Psoas muscle (tissue), 8 donors: ENCODE data around the gene RIMS1. TPM values are rescaled to one million over a fixed set of nuclear protein-coding genes. Genes with fewer than 3 reads are reported as not detected.

Experiments used
- ATAC-seq, 4 donors: fragments of 200-7000 bp; cut with Tn5 transposase; one replicate each; pipeline ENCODE4 v1.9.1; 2020; ENCODE audit warnings: moderate library complexity in 3 of 4, mild to moderate bottlenecking in 2 of 4
- DNase-seq, 2 donors: peaks; one replicate each; pipeline ENCODE4 v3.0.0-alpha.2; 2020
- H3K27ac ChIP-seq: fragments of 200-600 bp; one replicate; pipeline ENCODE4 v1.8.0; 2022
- H3K27me3 ChIP-seq, 3 donors: fragments of 200-600 bp in 1 of 3; one replicate each; pipeline versions ENCODE4 v1.6.1 to v1.8.0; 2013 to 2022; ENCODE audit warnings: low read length in 2 of 3, mild to moderate bottlenecking in 2 of 3, moderate library complexity in 1 of 3; ENCODE audit not compliant: insufficient read depth in 3 of 3
- H3K36me3 ChIP-seq, 2 donors: fragments of 200-600 bp in 1 of 2; one replicate each; pipeline versions ENCODE4 v1.6.1 to v1.8.0; 2013 to 2022; ENCODE audit warnings: low read depth in 1 of 2, mild to moderate bottlenecking in 1 of 2, moderate library complexity in 1 of 2; ENCODE audit not compliant: insufficient read depth in 1 of 2
- H3K4me1 ChIP-seq: fragments of 200-600 bp; one replicate; pipeline ENCODE4 v1.8.0; 2022
- H3K4me3 ChIP-seq: fragments of 200-600 bp; one replicate; pipeline ENCODE4 v1.8.0; 2022; ENCODE audit warnings: mild to moderate bottlenecking
- H3K9me3 ChIP-seq: fragments of 200-600 bp; one replicate; pipeline ENCODE4 v1.8.0; 2022
- CTCF ChIP-seq: fragments of 200-600 bp; IDR thresholded peaks from one replicate; pipeline ENCODE4 v1.8.0; 2022; ENCODE audit warnings: antibody characterized with exemption
- WGBS, 3 donors: extraction: QIAGEN DNeasy Blood & Tissue Kit; methylation state at CpG; one replicate each; pipeline versions ENCODE4 v1.1.6 to v1.1.7; 2013; 5-methylcytosine and 5-hydroxymethylcytosine counted together
- intact Hi-C, 2 donors: fragments of 100-400 bp; cut with DNase I; formaldehyde crosslinking; loops; one replicate each; pipeline versions ENCODE4 v1.11.0 to v1.14.2; 2022
- polyA plus RNA-seq, 3 donors: library from polyadenylated mRNA; stranded (reverse); fragments of 200-250 nt; gene quantifications; one replicate each; pipeline ENCODE4 v1.2.3, GENCODE V29; 2013
- total RNA-seq, 4 donors: library from RNA; stranded (reverse); fragmentation: NEBNext Ultra II Directional in 2 of 4; extraction: Animal tissue kit (Norgen Biotek cat#: 25700) in 2 of 4; gene quantifications; one replicate each; pipeline versions ENCODE4 v1.2.1 to v1.2.4, GENCODE V29; 2021 to 2023
- donor health status: healthy with polysubstance abuse.
- donor health status: DM: no; HTN: no; CAD: no; lungs with moderate emphysema.
- donor health status: Bipolar disorder and iron deficiency.
- donor health status: healthy.
- donor health status: DM: yes; HTN: yes; CAD: no.
- donor health status: DM: no; HTN: no; CAD: no.
- donor health status: DM: no; HTN: no; CAD: no.
- donor health status: DM: yes; HTN: yes; CAD: no.

RIMS1 gene
- total and polyA plus RNA-seq, 7 donors = 0.03 to 2.0 (median 0.22) TPM

GRCh38 chr6:72022830-72023229 lies 136.5 kb downstream of the RIMS1 start:
- WGBS, 3 donors = 23 to 27% (median 26%) methylated on average over 1 of the region's 1 CpG
- intact Hi-C loops = no loop called here
- ATAC-seq = no peak
- Histone ChIP-seq H3K4me1 (no peaks in the 10 kb centered on the region), H3K9me3 (no peaks in the 10 kb centered on the region), H3K27me3 (no peaks in the 10 kb centered on the region), H3K4me3 (no peak overlapping the region), H3K27ac (no peak overlapping the region), H3K36me3 (no peaks in the 10 kb centered on the region)
- DNase-seq = no peak
- TF ChIP-seq CTCF = no peak

- no peak for TF ChIP-seq CTCF
- H3K4me3 ChIP-seq = no peak overlapping the region
- intact Hi-C loops = no loop called here
- H3K9me3 ChIP-seq = no peaks in the 10 kb centered on the region
- DNase-seq (no peak), ATAC-seq (no peak)
- H3K4me1 ChIP-seq = no peaks in the 10 kb centered on the region
- H3K36me3 ChIP-seq = no peaks in the 10 kb centered on the region
- H3K27me3 ChIP-seq = no peaks in the 10 kb centered on the region
- H3K27ac ChIP-seq = no peak overlapping the region
- WGBS, 3 donors = 56 to 64% (median 61%) methylated on average over 2 of the region's 2 CpGs
Measured at GRCh38 chr6:72031471-72031870, 145.1 kb downstream of the RIMS1 start.

- intact Hi-C loops = no loop called here
- no peak overlapping the region for H3K27ac ChIP-seq
Measured at GRCh38 chr6:72032086-72032485, 145.7 kb downstream of the RIMS1 start.

DNA sequence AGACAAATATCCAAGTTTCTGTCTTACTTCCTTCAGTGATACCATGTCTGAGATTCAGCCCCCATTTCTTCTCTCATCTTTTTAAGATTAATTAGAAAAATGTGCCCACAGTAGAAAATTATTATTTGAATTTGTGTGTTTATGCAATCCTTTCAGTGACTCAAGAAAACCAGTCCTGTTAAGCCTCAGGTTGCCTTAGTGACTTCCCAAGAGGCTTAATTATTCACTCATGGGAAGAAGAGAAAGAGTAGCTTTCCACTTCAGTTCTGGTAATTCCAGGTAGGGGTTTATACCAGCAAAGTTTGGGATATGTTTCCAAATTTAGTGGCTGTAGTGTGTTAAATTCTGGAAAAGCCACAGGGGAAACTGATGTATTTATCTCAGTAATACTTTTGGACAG lies 149.1 kb downstream of the RIMS1 start:
- Histone ChIP-seq H3K4me1 (no peaks in the 10 kb centered on the region), H3K27ac (no peak overlapping the region), H3K36me3 (no peaks in the 10 kb centered on the region), H3K27me3 (no peaks in the 10 kb centered on the region), H3K4me3 (no peak overlapping the region), H3K9me3 (no peaks in the 10 kb centered on the region)
- TF ChIP-seq CTCF = no peak
- ATAC-seq (no peak), DNase-seq (no peak)
- intact Hi-C loops = no loop called here

More at GRCh38 chr6:72032086-72032485, 145.7 kb downstream of the RIMS1 start:
- no peak overlapping the region for H3K4me3 ChIP-seq
- H3K36me3 ChIP-seq = no peaks in the 10 kb centered on the region
- TF ChIP-seq CTCF = no peak
- no peaks in the 10 kb centered on the region for H3K9me3 ChIP-seq
- no peaks in the 10 kb centered on the region for H3K4me1 ChIP-seq
- 54 to 68% (median 57%) methylated on average over 2 of the region's 2 CpGs for WGBS, 3 donors
- no peak for DNase-seq
- no peak for ATAC-seq
- no peaks in the 10 kb centered on the region for H3K27me3 ChIP-seq

- WGBS, 3 donors = 50 to 63% (median 60%) methylated on average over 1 of the region's 1 CpG
- H3K9me3 ChIP-seq = no peaks in the 10 kb centered on the region
- intact Hi-C loops = no loop called here
- no peaks in the 10 kb centered on the region for H3K27me3 ChIP-seq
- no peak overlapping the region for H3K27ac ChIP-seq
- TF ChIP-seq CTCF = no peak
- no peaks in the 10 kb centered on the region for H3K36me3 ChIP-seq
- DNase-seq (no peak), ATAC-seq (no peak)
- H3K4me3 ChIP-seq = no peak overlapping the region
- H3K4me1 ChIP-seq = no peaks in the 10 kb centered on the region
Measured at GRCh38 chr6:72035966-72036365, 149.6 kb downstream of the RIMS1 start.
